Panc1 (cell line): ENCODE measurements around the gene RBM19. TPM values are rescaled to one million over a fixed set of nuclear protein-coding genes. Genes with fewer than 3 reads are reported as not detected.

Experiments
- ATAC-seq: fragments of 200-7000 bp; cut with Tn5 transposase; 2 replicates; pipeline ENCODE4 v1.9.1; 2020; ENCODE audit warnings: mild to moderate bottlenecking, moderate library complexity
- BruUV-seq: library from RNA; stranded (reverse); fragments of 400-500 nt; replicated peaks from 2 replicates; lab custom pipeline; 2021; lab: Mats Ljungman, UMichigan
- CTCF ChIA-PET: fragments of 300-600 bp; sonication (Branson Sonifier 250); formaldehyde crosslinking; loops from one replicate; lab custom pipeline; 2022; ENCODE audit warnings: antibody characterized with exemption; lab: Charles Lee
- POLR2A ChIA-PET: fragments of 300-600 bp; sonication (Branson Sonifier 250); formaldehyde crosslinking; loops from one replicate; lab custom pipeline; 2022; ENCODE audit warnings: antibody characterized with exemption; lab: Charles Lee
- DNase-seq: peaks from one replicate; pipeline ENCODE4 v3.0.0-alpha.2; 2010; ENCODE audit warnings: low read depth, low spot score
- H3K27ac ChIP-seq: 2 replicates; pipeline ENCODE4 v1.5.1; 2011; ENCODE audit warnings: mild to moderate bottlenecking, low read length, inconsistent platforms
- H3K27me3 ChIP-seq: fragments of 200-500 bp; sonication (Bioruptor generic); 2 replicates; pipeline ENCODE4 v1.6.0; 2014; ENCODE audit warnings: low read length, inconsistent platforms; ENCODE audit not compliant: control insufficient read depth, insufficient read depth
- H3K36me3 ChIP-seq: fragments of 200-500 bp; sonication (Bioruptor generic); 2 replicates; pipeline ENCODE4 v1.5.1; 2014; ENCODE audit warnings: inconsistent platforms, mild to moderate bottlenecking, low read length, moderate library complexity; ENCODE audit not compliant: control insufficient read depth, insufficient read depth
- H3K4me1 ChIP-seq: 2 replicates; pipeline ENCODE4 v1.5.1; 2011; ENCODE audit warnings: inconsistent platforms, mild to moderate bottlenecking, low read length, moderate library complexity; ENCODE audit not compliant: control insufficient read depth, insufficient read depth
- H3K4me3 ChIP-seq, 2 experiments: 2 replicates each; pipeline ENCODE4 v1.5.1; 2011 to 2012; ENCODE audit warnings: low read depth in 2 of 2, low read length in 2 of 2, mild to moderate bottlenecking in 2 of 2, inconsistent platforms in 1 of 2, moderate library complexity in 1 of 2
- H3K9me3 ChIP-seq: fragments of 200-500 bp; sonication (Bioruptor generic); 2 replicates; pipeline ENCODE4 v1.5.1; 2014; ENCODE audit warnings: low read depth, mild to moderate bottlenecking, inconsistent platforms, low read length, moderate library complexity; ENCODE audit not compliant: control insufficient read depth, insufficient read depth
- POLR2AphosphoS5 ChIP-seq: IDR thresholded peaks from 2 replicates; pipeline ENCODE4 v1.6.1; 2012; ENCODE audit warnings: mild to moderate bottlenecking, low read depth, low read length, moderate library complexity
- SIN3A ChIP-seq: IDR thresholded peaks from 2 replicates; pipeline ENCODE4 v1.6.1; 2012; ENCODE audit warnings: low read depth, mild to moderate bottlenecking, low read length, moderate library complexity, borderline replicate concordance; ENCODE audit not compliant: insufficient read depth
- TCF7L2 ChIP-seq: IDR thresholded peaks from 2 replicates; pipeline ENCODE4 v1.6.1; 2011; ENCODE audit warnings: mild to moderate bottlenecking, low read depth, low read length, inconsistent platforms
- in situ Hi-C: cut with HindIII; loops from 2 replicates; pipeline ENCODE4 v1.10.0; 2016; ENCODE audit warnings: low sequenced_read_pairs, low pct_unique_long_range_greater_than_20kb
- intact Hi-C: fragments of 100-400 bp; cut with micrococcal nuclease; formaldehyde crosslinking; loops from one replicate; pipeline ENCODE4 v1.10.0; 2022; ENCODE audit not compliant: unreplicated experiment
- total RNA-seq: library from RNA; stranded (reverse); gene quantifications from one replicate; pipeline ENCODE4 v1.2.1, GENCODE V29; 2021; ENCODE audit not compliant: unreplicated experiment
- TF ChIP-seq, protein P1 (sequence below): fragments of 450-650 bp; IDR thresholded peaks from 2 replicates; pipeline ENCODE4 v1.5.1; 2017; ENCODE audit warnings: mild to moderate bottlenecking
- TF ChIP-seq, protein P2 (sequence below), 2 experiments: IDR thresholded peaks; 2 replicates each; pipeline ENCODE4 v1.6.1; 2011 to 2012; ENCODE audit warnings: low read depth in 2 of 2, control low read depth in 1 of 2, low read length in 1 of 2, mild to moderate bottlenecking in 1 of 2, moderate library complexity in 1 of 2; ENCODE audit not compliant: insufficient read depth in 1 of 2

RBM19 gene
- total RNA-seq, 1 experiment from 2014 or later, result 44.8 TPM

DNA sequence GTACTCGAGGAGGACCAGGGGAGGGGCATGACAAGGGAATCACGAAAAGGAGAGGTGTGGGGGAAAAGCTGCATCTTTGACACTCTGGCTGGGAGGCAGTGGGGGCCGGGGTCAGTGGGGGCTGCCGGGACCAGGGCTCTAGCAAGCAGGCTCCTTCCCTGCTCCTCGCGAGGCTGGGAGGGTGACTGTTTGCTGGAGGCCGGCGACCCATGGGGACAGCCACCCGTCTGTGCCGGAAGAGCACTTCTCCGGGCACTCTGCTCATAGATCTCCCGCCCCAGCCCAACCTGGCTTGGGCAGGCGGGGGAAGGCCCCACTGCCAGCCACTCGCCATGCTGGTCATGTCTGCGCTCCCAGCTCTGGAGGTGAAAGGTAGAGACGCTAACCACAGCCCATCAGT is 130.7 kb downstream of the RBM19 start:
- Histone ChIP-seq H3K27me3 (no peaks in the 10 kb centered on the region), H3K4me3 (no peak overlapping the region), H3K4me1 (no peaks in the 10 kb centered on the region), H3K9me3 (no peaks in the 10 kb centered on the region), H3K36me3 (no peaks in the 10 kb centered on the region), H3K27ac (no peak overlapping the region)
- BruUV-seq, result no TSS peak
- DNase-seq (no peak), ATAC-seq (no peak)
- POLR2A ChIA-PET, result no interaction called here
- CTCF ChIA-PET, result interaction anchor here (0.5 kb wide), 1 partner anchor 621 kb away, joined by 3 read pairs; no protein-coding TSS in a partner anchor
- intact Hi-C loops, result no loop called here
- in situ Hi-C loops, result no loop called here
- TF ChIP-seq TCF7L2 (no peak), POLR2AphosphoS5 (no peak), SIN3A (no peak)
- TF ChIP-seq, protein P1, sequence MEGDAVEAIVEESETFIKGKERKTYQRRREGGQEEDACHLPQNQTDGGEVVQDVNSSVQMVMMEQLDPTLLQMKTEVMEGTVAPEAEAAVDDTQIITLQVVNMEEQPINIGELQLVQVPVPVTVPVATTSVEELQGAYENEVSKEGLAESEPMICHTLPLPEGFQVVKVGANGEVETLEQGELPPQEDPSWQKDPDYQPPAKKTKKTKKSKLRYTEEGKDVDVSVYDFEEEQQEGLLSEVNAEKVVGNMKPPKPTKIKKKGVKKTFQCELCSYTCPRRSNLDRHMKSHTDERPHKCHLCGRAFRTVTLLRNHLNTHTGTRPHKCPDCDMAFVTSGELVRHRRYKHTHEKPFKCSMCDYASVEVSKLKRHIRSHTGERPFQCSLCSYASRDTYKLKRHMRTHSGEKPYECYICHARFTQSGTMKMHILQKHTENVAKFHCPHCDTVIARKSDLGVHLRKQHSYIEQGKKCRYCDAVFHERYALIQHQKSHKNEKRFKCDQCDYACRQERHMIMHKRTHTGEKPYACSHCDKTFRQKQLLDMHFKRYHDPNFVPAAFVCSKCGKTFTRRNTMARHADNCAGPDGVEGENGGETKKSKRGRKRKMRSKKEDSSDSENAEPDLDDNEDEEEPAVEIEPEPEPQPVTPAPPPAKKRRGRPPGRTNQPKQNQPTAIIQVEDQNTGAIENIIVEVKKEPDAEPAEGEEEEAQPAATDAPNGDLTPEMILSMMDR, result no peak
- TF ChIP-seq, protein P2, sequence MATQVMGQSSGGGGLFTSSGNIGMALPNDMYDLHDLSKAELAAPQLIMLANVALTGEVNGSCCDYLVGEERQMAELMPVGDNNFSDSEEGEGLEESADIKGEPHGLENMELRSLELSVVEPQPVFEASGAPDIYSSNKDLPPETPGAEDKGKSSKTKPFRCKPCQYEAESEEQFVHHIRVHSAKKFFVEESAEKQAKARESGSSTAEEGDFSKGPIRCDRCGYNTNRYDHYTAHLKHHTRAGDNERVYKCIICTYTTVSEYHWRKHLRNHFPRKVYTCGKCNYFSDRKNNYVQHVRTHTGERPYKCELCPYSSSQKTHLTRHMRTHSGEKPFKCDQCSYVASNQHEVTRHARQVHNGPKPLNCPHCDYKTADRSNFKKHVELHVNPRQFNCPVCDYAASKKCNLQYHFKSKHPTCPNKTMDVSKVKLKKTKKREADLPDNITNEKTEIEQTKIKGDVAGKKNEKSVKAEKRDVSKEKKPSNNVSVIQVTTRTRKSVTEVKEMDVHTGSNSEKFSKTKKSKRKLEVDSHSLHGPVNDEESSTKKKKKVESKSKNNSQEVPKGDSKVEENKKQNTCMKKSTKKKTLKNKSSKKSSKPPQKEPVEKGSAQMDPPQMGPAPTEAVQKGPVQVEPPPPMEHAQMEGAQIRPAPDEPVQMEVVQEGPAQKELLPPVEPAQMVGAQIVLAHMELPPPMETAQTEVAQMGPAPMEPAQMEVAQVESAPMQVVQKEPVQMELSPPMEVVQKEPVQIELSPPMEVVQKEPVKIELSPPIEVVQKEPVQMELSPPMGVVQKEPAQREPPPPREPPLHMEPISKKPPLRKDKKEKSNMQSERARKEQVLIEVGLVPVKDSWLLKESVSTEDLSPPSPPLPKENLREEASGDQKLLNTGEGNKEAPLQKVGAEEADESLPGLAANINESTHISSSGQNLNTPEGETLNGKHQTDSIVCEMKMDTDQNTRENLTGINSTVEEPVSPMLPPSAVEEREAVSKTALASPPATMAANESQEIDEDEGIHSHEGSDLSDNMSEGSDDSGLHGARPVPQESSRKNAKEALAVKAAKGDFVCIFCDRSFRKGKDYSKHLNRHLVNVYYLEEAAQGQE (IDR thresholded peaks at IDR 0.05; ENCODE audit: insufficient read depth in 1 of 2, low read depth in 2 of 2, low read length in 1 of 2), result no peak

DNA sequence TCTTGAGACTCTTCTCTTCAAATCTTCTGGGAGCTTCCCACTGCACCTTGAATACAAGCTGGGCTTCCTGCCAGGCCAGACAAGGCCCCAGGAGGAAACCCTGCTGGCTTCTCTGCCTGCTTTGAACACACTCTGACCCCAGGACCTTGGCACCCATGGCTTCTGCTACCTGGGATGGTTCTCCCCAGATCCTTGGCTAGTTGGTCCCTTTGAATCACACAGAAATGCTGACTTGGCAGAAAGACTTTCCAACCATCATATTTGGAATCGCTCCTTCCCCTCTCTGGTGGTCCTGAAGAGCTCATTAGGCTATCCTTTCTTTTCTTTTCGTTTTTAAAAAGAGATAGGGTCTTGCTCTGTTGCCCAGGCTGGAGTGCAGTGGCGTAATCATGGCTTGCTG is 132.7 kb downstream of the RBM19 start:
- POLR2A ChIA-PET, result no interaction called here
- Histone ChIP-seq H3K4me3 (no peak overlapping the region), H3K27ac (no peak overlapping the region), H3K36me3 (no peaks in the 10 kb centered on the region), H3K4me1 (no peaks in the 10 kb centered on the region), H3K27me3 (no peaks in the 10 kb centered on the region), H3K9me3 (no peaks in the 10 kb centered on the region)
- in situ Hi-C loops (no loop called here), intact Hi-C loops (no loop called here)
- DNase-seq, result no peak
- no peak for ATAC-seq
- CTCF ChIA-PET, result no interaction called here
- TF ChIP-seq POLR2AphosphoS5 (no peak), SIN3A (no peak), TCF7L2 (no peak)
- TF ChIP-seq, protein P2 (IDR thresholded peaks at IDR 0.05; ENCODE audit: insufficient read depth in 1 of 2, low read depth in 2 of 2, low read length in 1 of 2), result no peak
- TF ChIP-seq, protein P1, result no peak
- no TSS peak for BruUV-seq
